OCI-LY1 (cell line): ENCODE data around the gene UGGT1.

Experiments
- EZH2 ChIP-seq: fragments of 200-600 bp; sonication (generic), shearing (Covaris generic); IDR thresholded peaks from 2 replicates; pipeline ENCODE4 v1.8.0; 2017; ENCODE audit warnings: borderline replicate concordance, mixed run types, mild to moderate bottlenecking, antibody characterized with exemption, low read length, moderate library complexity, mixed read lengths
- TF ChIP-seq, protein P1 (sequence below): fragments of 200-600 bp; sonication (generic), shearing (Covaris generic); IDR thresholded peaks from 2 replicates; pipeline ENCODE4 v1.5.1; 2017; ENCODE audit warnings: mild to moderate bottlenecking, antibody characterized with exemption, low read length, moderate library complexity, mixed read lengths

DNA sequence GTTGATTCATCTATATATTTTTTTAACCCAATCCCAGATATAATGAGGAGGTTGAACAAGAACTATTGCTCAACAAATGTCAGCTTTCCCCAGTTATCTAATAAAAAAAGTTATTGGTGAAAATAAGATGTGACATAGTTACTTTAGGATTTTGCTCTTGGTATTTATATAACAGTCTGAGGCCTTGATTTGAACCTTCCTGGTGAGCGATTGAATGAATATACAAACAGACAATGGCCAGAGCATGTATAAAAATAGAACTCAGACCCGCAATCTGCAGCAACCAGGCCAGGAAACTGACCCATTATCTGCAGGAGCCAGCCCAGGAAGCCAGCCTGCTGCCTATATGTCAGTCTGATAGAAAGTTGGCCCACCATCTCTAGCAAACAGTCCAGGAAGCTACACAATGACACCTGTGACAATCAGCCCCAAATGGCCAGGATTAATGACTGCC is 146.1 kb downstream of the UGGT1 start:
- no peak for TF ChIP-seq EZH2
- TF ChIP-seq, protein P1, sequence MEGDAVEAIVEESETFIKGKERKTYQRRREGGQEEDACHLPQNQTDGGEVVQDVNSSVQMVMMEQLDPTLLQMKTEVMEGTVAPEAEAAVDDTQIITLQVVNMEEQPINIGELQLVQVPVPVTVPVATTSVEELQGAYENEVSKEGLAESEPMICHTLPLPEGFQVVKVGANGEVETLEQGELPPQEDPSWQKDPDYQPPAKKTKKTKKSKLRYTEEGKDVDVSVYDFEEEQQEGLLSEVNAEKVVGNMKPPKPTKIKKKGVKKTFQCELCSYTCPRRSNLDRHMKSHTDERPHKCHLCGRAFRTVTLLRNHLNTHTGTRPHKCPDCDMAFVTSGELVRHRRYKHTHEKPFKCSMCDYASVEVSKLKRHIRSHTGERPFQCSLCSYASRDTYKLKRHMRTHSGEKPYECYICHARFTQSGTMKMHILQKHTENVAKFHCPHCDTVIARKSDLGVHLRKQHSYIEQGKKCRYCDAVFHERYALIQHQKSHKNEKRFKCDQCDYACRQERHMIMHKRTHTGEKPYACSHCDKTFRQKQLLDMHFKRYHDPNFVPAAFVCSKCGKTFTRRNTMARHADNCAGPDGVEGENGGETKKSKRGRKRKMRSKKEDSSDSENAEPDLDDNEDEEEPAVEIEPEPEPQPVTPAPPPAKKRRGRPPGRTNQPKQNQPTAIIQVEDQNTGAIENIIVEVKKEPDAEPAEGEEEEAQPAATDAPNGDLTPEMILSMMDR, result no peak
